PC-9 (cell line): ENCODE results near the gene MPC1L.

Experiments used
- EZH2 ChIP-seq: fragments of 200-600 bp; sonication (generic); IDR thresholded peaks from 2 replicates; pipeline ENCODE4 v1.8.0; 2017; ENCODE audit warnings: antibody characterized with exemption, low read depth
- TF ChIP-seq, protein P1 (sequence below): fragments of 200-600 bp; sonication (generic); conservative IDR thresholded peaks from 2 replicates; pipeline ENCODE4 v1.6.1; 2017; ENCODE audit warnings: mixed run types, antibody characterized with exemption, mild to moderate bottlenecking, moderate library complexity

DNA sequence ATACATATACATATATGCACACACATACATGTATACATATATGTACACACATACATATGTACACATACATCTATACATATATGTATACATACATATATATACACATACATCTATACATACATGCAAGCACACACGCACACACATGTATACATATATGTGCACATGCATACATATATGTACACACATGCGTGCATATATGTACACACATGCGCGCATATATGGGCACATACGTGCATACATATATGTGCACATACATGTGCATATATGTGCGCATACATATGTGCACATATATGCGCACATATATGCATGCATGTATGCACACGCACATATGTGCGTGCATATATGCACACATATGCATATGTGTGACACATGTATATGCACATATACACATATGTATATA is 7.3 kb upstream of the MPC1L start:
- TF ChIP-seq, protein P1, sequence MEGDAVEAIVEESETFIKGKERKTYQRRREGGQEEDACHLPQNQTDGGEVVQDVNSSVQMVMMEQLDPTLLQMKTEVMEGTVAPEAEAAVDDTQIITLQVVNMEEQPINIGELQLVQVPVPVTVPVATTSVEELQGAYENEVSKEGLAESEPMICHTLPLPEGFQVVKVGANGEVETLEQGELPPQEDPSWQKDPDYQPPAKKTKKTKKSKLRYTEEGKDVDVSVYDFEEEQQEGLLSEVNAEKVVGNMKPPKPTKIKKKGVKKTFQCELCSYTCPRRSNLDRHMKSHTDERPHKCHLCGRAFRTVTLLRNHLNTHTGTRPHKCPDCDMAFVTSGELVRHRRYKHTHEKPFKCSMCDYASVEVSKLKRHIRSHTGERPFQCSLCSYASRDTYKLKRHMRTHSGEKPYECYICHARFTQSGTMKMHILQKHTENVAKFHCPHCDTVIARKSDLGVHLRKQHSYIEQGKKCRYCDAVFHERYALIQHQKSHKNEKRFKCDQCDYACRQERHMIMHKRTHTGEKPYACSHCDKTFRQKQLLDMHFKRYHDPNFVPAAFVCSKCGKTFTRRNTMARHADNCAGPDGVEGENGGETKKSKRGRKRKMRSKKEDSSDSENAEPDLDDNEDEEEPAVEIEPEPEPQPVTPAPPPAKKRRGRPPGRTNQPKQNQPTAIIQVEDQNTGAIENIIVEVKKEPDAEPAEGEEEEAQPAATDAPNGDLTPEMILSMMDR = no peak
- TF ChIP-seq EZH2 = no peak
